ENCODE results near the gene ATXN2L.
"Not testable (repeated sequence)": the region's sequence is repeated elsewhere in the genome, so short reads cannot be mapped to it uniquely, and the experiment has no call there.

ATXN2L gene, protein sequence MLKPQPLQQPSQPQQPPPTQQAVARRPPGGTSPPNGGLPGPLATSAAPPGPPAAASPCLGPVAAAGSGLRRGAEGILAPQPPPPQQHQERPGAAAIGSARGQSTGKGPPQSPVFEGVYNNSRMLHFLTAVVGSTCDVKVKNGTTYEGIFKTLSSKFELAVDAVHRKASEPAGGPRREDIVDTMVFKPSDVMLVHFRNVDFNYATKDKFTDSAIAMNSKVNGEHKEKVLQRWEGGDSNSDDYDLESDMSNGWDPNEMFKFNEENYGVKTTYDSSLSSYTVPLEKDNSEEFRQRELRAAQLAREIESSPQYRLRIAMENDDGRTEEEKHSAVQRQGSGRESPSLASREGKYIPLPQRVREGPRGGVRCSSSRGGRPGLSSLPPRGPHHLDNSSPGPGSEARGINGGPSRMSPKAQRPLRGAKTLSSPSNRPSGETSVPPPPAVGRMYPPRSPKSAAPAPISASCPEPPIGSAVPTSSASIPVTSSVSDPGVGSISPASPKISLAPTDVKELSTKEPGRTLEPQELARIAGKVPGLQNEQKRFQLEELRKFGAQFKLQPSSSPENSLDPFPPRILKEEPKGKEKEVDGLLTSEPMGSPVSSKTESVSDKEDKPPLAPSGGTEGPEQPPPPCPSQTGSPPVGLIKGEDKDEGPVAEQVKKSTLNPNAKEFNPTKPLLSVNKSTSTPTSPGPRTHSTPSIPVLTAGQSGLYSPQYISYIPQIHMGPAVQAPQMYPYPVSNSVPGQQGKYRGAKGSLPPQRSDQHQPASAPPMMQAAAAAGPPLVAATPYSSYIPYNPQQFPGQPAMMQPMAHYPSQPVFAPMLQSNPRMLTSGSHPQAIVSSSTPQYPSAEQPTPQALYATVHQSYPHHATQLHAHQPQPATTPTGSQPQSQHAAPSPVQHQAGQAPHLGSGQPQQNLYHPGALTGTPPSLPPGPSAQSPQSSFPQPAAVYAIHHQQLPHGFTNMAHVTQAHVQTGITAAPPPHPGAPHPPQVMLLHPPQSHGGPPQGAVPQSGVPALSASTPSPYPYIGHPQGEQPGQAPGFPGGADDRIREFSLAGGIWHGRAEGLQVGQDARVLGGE

DNA sequence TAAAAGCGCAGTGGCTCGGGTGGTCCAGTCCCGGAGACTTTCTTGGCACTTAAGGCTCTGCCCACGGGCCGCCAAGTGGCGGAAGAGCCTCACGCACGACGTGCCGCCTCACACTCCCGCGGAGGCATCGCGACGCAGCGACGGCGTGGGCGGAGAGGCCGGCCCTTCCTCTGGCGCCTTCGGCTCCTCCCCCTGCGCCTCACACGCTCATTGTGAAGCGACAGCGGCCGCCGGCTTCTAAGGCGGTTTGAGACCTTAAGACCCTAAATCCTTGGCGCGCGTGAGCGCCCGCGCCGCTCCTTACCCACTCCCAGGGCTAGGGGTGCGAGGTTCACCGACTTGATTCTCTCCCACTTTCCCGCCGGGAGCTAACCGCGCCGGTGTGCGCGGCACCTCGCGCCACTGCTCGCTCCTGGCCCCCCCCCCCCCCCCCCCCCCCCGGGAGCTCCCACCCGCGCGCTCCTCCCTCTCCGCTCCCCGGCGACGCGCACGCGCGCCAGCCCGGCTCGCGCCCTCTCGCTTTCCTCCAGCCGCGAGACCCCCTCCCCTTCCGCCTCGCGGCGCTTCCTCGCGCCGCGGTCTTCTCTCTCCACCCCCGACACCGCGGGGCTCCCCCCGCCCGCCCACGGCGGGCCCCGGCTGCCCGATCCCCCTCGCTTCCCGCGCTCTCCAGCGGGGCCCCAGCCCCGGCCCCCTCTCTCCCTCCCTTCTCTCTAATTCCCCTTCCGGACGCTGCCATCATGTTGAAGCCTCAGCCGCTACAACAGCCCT is at the start of gene ATXN2L:
Gene ATXN2L, plus strand, starts transcription at position 480 of the 771 bp plus-strand sequence. Its CDS starts 261 bp downstream, at position 741.
- peak; percentile 94 for DNase-seq (ENCODE audit: low spot score)

DNA sequence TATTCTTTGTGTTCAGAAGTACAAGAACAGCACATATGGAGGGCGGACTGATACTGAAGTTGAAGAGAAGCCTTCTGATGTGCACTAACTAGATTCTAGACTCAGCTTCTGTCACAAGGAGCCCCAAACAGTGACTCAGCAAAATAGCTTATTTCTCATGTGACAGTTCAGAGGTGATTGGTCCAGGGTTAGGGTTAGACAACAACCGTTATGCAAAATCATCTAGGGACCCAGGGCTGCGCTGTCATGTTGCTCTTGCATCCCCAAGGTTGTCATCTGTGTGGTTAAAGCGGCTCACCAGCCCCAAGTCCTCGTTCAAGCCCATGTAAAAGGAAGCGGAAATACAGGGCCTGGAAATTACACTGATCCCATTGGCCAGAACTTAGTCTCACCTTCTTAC is 41.1 kb upstream of the ATXN2L start:
- DNase-seq (ENCODE audit: low spot score) = not testable (repeated sequence)

DNA sequence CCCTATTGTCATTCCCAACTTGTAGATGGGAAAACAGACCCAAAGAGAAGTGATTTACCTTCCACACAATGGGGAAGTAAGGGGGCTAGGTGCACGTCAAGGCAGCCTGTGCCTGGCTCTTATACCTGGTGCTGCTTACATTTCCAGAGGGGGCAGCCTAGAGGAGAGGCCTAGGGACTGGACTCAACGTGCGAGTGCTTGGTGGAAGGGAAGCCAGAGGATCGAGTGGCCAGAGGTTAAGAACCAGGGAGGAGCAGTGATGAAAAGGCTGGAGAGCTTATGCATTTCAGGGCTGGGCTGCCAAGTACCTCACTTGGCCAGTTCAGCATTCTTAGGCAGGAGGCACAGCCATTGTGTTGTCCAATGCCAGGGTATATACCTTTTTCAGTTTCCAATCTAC is 40.4 kb upstream of the ATXN2L start:
- DNase-seq (ENCODE audit: low spot score) = not testable (repeated sequence)

DNA sequence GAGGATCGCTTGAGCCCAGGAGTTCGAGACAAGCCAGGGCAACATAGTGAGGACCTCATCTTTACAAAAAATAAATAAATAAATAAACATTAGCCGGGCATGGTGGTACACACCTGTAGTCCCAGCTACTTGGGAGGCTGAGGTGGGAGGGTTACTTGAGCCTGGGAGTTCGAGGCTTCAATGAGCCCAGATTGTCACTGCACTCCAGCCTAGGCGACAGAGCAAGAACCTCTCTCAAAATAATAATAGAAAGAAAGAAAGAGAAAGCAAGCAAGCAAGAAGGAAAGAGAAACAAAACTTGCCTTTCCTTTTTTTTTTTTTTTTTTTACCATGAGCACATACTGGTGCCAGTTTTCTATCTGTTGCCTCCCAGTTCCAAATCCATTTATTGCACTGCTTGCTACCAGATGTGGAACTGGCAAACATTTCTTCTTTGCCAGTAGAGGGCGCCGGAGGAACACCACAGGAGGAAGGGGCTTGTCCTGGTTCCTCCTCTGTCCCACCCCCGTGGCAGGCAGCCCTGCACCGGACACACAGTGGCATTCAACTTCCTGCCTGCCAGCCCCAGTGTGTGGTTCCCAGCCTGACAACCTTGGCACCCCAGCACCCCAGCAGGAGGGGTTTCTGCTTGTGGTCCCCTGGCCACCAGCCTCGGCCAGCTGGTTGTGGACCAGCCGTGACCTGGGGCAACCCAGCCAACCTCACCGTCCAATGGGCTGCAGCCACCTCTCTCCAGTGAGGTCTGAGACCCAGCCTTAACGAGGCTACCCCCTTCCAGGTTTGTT is 20.4 kb upstream of the ATXN2L start:
- DNase-seq (ENCODE audit: low spot score) = peak; percentile 44

DNA sequence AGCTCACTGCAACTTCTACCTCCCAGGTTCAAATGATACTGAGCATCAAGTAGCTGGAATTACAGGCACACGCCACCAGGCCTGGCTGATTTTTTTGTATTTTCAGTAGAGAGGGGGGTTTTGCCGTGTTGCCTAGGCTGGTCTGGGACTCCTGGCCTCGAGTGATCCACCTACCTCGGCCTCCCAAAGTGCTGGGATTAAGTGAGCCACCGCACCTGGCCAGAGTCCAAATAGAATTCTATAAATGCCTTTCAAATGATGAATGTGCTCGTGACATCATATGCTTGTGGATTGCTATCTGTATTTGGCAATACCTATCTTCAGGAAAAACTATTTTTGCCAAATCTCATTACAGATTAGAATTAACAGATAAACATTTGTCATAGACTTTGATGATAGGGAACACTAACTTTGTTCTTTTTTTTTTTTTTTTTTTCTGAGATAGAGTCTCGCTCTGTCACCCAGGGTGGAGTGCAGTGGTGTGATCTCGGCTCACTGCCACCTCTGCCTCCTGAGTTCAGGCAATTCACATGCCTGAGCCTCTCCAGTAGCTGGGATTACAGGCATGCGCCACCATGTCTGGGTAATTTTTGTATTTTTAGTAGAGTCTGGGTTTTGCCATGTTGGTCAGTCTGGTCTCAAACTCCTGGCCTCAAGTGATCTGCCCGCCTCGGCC is 15.2 kb upstream of the ATXN2L start:
- not testable (repeated sequence) for DNase-seq (ENCODE audit: low spot score)

DNA sequence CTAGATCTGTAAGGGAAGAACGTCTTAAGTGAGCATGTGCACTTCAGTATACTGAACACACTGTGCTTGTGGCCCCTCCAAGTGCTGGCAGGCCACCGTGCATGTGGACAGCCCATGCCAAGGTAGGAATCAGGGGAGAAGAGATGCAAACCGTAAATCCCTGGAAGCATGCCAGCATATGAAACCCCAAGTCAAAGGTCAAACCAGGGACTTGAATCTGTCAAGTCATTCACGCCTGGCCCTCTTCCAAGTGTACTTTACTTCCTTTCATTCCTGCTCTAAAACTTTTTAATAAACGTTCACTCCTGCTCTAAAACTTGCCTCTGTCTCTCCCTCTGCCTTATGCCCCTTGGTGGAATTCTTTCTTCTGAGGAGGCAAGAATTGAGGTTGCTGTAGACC is 2.8 kb upstream of the ATXN2L start:
- DNase-seq (ENCODE audit: low spot score) = peak; percentile 44

DNA sequence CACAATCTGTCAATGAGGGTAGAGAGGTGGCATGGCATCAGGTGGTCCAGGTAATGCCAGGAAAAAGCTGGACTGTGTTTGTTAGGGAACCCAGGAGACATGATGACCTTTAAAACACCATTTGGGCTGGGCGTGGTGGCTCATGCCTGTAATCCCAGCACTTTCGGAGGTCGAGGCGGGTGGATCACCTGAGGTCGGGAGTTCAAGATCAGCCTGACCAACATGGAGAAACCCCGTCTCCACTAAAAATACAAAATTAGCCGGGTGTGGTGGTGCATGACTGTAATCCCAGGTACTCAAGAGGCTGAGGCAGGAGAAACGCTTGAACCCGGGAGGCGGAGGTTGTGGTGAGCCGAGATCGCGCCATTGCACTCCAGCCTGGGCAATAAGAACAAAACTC is 2.3 kb upstream of the ATXN2L start:
- not testable (repeated sequence) for DNase-seq (ENCODE audit: low spot score)

DNA sequence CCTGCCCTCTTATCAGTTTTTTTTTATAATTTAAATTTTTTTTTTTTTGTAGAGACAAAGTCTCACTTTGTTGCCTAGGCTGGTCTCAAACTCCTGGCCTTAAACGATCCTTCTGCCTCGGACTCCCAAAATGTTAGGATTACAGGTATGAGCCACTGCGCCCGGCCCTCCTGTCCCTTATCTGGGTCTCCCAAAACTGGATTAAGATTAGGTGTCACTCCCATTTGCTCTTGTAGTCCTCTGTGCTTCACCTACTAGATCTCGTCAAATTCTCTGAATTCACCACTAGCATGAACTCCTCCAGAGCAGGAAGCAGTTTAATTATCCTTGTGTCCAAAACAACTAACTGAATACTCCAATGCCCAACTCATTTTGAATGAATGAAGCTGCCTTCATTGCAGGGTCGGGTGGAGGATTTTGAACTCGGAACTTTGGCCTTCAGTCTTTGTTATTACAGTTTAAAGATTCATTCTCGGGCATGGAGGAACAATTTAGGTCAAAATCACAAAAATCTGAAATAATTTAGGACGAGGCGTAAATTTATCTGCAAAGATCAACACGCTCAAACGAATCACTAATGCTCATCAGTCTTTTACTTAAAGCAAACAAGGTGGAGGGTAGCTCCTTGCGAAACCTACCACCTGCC is 802 bp upstream of the ATXN2L start:
- no peak for DNase-seq (ENCODE audit: low spot score)

DNA sequence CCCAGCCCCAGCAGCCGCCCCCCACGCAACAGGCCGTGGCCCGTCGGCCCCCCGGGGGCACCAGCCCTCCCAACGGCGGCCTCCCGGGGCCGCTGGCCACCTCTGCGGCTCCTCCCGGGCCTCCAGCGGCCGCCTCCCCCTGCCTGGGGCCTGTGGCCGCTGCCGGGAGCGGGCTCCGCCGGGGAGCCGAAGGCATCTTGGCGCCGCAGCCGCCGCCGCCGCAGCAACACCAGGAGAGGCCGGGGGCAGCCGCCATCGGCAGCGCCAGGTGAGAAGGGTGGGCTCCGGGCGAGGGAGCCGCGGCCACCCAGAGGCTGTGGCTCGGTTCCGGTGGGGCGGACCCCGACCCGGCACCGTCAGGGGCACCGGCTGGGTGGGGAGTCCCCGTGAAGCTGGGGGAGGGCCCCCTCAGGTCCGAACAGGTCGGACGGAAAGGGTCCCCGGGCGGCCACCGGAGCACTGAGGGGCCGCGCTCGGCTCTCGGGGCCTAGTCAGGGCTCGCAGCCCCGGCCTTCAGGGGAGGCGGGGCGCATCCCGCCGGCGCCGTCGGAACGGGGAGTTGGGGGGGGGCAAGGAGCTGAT is 583 bp downstream of the ATXN2L start:
- no peak for DNase-seq (ENCODE audit: low spot score)

DNA sequence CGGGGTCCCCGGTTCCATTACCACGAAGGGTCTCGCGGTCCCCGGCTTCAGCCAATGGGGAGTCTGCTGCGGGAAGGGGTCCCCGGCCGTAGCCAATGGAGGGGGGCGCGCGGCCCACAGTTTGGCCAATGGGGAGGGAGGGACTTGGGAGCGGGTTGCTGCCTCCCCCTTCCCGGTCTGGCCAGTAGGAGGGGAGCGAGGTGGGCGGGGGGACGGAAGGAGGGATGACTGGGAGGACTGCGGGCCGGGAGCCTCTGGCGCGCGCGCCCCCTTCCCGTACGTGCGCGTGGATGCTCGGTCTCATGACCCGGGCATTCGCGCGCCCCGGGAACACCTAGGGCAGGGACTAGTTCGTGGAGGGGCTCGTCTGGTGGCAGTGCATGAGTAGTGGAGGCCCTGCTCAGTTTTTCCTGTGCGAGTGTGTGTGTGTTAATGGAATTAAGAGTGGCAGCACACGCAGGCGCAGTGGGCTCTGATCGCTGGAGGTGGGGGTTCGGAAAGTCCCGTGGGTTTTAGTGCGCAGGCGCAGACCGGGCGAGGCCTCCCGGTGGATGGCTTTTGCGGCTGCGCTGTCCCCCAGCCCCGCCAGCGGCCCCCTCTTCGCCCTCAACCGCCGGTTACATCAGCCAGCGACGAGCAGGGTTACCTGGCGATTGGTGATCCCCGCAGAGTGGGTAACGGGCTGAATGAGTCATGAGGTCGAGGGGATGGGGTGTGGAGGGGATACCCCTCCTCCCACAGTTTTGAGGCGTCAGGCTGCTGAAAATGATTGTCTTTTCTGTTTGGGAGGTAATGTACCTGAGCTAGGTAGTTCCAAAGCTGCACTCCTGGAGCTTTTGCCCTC is 1.3 kb downstream of the ATXN2L start:
- peak; percentile 93 for DNase-seq (ENCODE audit: low spot score)

DNA sequence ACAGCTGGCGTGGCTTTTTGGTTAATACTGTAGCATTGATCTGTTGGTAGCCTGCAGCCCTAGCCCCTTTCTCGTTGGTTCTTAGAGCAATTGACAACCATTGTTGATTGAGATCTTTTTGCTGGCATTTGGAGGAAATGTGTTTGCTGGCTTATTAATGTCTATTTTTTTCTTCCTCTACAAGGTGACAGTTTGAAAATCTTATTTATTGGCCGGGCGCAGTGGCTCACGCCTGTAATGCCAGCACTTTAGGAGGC is 1.8 kb downstream of the ATXN2L start:
- DNase-seq (ENCODE audit: low spot score) = no peak

DNA sequence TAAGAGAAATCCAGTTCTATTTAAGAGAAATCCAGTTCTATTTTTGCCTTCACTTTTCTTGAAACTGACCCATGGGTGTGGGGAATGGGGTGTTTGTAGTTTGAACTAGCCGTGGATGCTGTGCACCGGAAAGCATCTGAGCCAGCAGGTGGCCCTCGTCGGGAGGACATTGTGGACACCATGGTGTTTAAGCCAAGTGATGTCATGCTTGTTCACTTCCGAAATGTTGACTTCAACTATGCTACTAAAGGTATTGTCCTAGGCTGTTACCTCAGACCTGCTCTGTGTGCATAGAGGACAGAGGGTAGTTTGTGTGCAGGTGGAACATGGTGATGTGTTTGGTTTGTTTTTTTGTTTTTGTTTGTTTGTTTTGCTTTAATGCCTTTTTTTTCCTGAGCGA is 3.3 kb downstream of the ATXN2L start:
- no peak for DNase-seq (ENCODE audit: low spot score)

DNA sequence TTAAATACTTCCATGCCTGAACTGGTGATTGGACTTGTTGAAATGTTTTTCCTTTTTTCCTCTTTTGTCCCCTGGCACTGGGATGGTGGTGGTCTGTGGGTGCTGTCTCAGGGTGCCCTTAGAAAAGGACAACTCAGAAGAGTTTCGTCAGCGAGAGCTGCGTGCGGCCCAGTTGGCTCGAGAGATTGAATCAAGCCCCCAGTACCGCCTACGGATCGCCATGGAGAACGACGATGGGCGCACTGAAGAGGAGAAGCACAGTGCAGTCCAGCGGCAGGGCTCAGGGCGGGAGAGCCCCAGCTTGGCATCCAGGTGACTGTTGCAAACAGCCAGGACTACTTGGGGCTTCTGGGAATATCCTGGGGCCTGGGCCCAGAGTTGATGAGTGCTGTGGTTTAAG is 6.9 kb downstream of the ATXN2L start:
- DNase-seq (ENCODE audit: low spot score) = no peak

DNA sequence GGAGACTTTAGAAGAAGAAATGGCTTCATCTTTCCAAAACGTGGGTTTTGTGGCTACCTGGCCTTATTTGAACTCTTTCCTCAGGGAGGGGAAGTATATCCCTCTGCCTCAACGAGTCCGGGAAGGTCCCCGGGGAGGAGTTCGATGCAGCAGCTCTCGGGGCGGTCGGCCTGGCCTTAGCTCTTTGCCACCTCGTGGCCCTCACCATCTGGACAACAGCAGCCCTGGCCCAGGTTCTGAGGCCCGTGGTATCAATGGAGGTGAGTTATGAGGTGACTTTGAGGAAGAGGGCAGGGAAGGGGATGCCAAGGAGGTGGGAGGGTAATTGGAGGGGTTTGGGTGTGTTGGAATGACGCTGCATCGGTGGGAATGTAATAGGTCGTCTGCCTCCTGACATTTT is 7.7 kb downstream of the ATXN2L start:
- no peak for DNase-seq (ENCODE audit: low spot score)

DNA sequence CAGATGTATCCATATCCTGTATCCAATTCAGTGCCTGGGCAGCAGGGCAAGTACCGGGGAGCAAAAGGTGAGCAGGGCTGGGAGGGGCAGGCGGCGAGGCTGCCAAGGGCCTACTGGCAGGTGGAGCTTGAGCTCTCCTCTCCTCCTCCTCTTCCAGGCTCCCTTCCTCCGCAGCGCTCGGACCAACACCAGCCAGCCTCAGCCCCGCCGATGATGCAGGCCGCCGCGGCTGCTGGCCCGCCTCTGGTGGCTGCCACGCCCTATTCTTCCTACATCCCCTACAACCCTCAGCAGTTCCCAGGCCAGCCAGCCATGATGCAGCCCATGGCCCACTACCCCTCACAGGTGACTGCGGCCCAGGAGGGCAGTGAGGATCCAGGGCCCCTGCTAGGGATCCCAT is 11.6 kb downstream of the ATXN2L start:
- no peak for DNase-seq (ENCODE audit: low spot score)

DNA sequence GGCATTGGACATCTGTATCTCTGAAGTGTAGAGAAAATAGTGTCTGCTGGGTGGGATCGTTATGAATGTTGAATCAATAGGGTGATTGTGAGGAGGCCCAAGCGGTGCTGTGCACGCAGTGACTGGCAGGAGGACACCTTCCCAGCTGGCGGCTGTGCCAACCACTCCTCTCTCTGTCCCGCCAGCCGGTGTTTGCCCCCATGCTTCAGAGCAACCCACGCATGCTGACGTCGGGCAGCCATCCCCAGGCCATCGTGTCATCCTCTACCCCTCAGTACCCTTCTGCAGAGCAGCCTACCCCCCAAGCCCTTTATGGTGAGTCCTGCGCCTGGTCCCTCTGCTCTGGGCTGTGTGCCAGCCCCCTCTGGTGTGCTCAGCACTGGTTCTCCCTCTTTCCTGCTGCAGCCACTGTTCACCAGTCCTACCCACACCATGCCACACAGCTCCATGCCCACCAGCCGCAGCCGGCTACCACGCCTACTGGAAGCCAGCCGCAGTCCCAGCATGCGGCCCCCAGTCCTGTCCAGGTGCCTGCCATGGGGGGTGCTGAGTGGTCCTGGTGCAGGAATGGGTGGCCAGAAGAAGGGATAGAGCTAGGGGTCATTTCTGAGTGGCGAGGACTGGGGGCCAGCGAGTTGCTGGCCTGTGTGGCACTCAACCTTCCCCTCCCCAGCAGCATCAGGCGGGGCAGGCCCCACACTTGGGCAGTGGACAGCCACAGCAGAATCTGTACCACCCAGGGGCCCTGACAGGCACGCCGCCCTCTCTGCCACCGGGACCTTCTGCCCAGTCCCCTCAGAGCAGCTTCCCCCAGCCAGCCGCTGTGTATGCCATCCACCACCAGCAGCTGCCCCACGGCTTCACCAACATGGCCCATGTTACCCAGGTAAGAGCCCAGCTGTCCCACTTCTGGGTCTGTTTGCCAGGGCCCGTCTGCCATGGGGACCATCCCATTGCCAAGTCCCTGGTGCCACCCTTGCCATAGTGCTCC is 12.4 kb downstream of the ATXN2L start:
- no peak for DNase-seq (ENCODE audit: low spot score)

DNA sequence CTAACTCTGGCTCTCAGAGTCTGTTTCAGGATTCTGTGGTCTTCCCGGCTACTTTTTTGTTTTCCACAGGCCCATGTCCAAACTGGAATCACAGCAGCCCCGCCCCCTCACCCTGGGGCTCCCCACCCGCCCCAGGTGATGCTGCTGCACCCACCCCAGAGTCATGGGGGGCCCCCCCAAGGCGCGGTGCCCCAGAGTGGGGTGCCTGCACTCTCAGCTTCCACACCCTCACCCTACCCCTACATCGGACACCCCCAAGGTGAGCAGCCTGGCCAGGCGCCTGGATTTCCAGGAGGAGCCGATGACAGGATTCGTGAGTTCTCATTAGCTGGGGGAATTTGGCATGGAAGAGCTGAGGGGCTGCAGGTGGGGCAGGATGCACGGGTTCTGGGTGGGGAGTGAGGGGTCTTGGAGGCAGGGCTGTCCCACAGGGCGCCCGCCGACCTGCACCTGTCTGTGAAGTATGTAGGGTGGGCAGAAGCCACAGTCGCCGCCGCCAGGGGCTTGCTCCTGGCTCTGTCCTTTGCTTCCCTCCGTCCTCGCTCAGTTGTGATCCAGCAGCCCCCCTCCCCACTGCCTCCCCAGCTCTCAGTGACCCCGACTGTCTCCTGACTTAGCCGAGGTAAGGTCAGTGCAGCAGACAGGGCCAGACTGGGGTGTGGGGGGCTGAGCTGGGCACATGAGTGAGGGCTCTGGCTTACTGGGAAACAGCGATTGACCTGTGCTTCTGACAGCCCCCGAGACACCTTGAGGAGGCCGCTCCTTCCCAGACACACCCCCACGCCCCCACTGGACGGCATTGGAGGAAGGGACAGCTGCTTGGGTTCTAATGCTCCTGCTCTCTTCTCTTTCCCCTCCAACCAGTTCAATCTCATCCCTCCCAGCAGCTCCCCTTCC is 13.3 kb downstream of the ATXN2L start:
- no peak for DNase-seq (ENCODE audit: low spot score)

All from LoVo (cell line).